Neutrophil (primary cell): ENCODE results near the gene TSHZ2.

ENCODE experiments used
- H3K27ac ChIP-seq: fragments of 200-600 bp; sonication (generic); 2 replicates; pipeline ENCODE4 v1.5.1; 2016; ENCODE audit warnings: mild to moderate bottlenecking, moderate library complexity
- H3K27me3 ChIP-seq: fragments of 200-600 bp; sonication (generic); 2 replicates; pipeline ENCODE4 v1.6.0; 2016; ENCODE audit warnings: mild to moderate bottlenecking
- H3K36me3 ChIP-seq: fragments of 200-600 bp; sonication (generic); 2 replicates; pipeline ENCODE4 v1.5.1; 2017
- H3K4me1 ChIP-seq, 2 experiments: fragments of 200-600 bp in 1 of 2; sonication (generic) in 1 of 2; 1 replicate in 1 of 2; 2 replicates in 1 of 2; pipeline versions ENCODE4 v1.5.1 to v1.6.1; 2013 to 2016; ENCODE audit warnings: low read depth in 1 of 2, low read length in 1 of 2, mild to moderate bottlenecking in 1 of 2, moderate library complexity in 1 of 2; ENCODE audit not compliant: control insufficient read depth in 1 of 2, insufficient read depth in 1 of 2
- H3K4me3 ChIP-seq, 2 experiments: fragments of 200-600 bp in 1 of 2; sonication (generic) in 1 of 2; 1 replicate in 1 of 2; 2 replicates in 1 of 2; pipeline ENCODE4 v1.5.1; 2013 to 2016; ENCODE audit warnings: low read depth in 1 of 2, low read length in 1 of 2, mild to moderate bottlenecking in 1 of 2, moderate library complexity in 1 of 2
- H3K9me3 ChIP-seq: fragments of 200-600 bp; sonication (generic); 2 replicates; pipeline ENCODE4 v1.5.1; 2016
- TF ChIP-seq, protein P1 (sequence below): fragments of 200-600 bp; sonication (generic); IDR thresholded peaks from 2 replicates; pipeline ENCODE4 v1.5.1; 2016; ENCODE audit warnings: antibody characterized with exemption

Gene TSHZ2

DNA sequence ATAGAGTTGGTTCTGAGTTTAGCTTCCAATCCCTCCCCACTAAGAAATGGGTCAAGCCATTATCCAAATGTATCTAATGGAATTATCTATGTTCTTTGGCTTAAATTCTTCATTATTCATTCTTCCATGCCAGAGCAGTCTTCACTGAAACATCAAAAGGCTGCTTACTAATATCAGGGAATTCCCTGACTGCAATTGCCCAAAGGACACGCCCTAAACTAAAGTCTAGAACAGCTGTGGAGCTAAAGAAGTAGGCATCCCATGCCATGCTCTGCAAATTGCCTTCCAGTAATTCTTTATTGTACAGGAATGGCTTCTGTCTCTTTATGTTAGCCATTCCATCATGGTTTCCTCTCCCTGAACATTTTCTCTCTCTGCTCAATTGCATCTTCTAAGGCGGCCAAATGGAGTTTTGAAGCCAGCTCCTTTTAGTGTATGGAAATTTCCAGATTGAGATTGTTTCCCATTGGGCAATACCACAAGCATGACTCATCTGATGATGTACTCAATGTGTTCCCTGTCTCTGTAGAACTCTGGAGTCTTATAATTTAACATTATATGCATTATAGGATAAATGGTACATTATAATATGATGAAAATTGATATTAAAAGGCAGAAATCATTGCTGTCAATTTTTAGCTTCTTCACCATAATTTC, 28.8 kb upstream of the TSHZ2 start:
- H3K9me3 ChIP-seq = no peaks in the 10 kb centered on the region
- no peaks in the 10 kb centered on the region for H3K36me3 ChIP-seq
- TF ChIP-seq, protein P1, sequence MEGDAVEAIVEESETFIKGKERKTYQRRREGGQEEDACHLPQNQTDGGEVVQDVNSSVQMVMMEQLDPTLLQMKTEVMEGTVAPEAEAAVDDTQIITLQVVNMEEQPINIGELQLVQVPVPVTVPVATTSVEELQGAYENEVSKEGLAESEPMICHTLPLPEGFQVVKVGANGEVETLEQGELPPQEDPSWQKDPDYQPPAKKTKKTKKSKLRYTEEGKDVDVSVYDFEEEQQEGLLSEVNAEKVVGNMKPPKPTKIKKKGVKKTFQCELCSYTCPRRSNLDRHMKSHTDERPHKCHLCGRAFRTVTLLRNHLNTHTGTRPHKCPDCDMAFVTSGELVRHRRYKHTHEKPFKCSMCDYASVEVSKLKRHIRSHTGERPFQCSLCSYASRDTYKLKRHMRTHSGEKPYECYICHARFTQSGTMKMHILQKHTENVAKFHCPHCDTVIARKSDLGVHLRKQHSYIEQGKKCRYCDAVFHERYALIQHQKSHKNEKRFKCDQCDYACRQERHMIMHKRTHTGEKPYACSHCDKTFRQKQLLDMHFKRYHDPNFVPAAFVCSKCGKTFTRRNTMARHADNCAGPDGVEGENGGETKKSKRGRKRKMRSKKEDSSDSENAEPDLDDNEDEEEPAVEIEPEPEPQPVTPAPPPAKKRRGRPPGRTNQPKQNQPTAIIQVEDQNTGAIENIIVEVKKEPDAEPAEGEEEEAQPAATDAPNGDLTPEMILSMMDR = no peak
- H3K4me1 ChIP-seq = no peaks in the 10 kb centered on the region
- H3K27me3 ChIP-seq = no peaks in the 10 kb centered on the region
- no peak overlapping the region for H3K27ac ChIP-seq
- no peak overlapping the region for H3K4me3 ChIP-seq

DNA sequence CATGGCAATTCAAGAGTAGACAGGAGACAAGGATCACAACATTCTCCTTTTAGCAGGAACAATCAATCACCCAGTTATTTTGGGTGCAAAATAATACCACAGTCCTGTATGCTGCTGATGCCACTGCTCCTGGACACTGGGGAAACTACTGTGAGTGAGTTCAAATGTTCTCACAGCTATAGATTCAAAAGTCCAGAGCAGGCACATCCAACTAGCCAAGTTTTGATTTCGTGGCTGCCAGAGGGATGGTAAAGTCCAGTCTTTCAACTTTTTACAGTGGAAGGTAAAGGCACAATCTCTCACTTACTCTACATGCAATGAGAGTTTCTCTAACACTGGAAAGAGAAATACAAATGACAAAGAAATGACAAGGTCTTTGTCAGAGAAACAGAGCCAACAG, 26.9 kb upstream of the TSHZ2 start:
- TF ChIP-seq, protein P1 = no peak
- no peak overlapping the region for H3K27ac ChIP-seq
- H3K4me1 ChIP-seq = no peaks in the 10 kb centered on the region
- no peak overlapping the region for H3K4me3 ChIP-seq
- H3K27me3 ChIP-seq = no peaks in the 10 kb centered on the region
- no peaks in the 10 kb centered on the region for H3K36me3 ChIP-seq
- no peaks in the 10 kb centered on the region for H3K9me3 ChIP-seq

DNA sequence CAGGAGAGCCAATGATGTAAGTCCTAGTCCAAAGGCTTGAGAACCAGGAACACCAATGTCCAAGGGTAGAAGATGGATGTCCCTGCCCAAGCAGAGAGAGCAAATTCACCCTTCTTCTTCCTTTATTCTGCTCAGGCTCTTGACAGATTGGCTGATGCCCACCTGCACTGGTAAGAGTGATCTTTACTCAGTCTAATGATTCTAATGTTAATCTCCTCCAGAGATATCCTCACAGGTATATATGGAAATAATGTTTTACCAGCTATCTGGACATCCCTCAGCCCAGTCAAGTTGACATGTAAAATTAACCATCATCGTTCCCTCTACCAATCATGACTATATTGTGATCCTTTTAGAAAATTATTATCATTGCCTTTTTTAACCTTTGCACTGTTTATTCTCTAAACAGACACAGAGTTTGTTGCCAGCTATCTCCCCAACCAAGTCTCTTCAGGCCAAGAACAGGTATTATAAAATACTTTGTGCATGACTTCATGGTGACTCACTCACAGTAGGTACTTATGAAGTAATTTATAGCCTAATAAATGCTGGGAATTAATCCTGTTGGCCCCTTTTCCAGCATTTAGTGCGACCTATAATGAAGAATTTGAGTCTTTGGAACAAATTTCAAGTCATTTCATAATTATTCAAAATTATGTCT, 26.2 kb upstream of the TSHZ2 start:
- Histone ChIP-seq H3K27me3 (no peaks in the 10 kb centered on the region), H3K36me3 (no peaks in the 10 kb centered on the region), H3K4me3 (no peak overlapping the region), H3K9me3 (no peaks in the 10 kb centered on the region), H3K27ac (no peak overlapping the region), H3K4me1 (no peaks in the 10 kb centered on the region)
- TF ChIP-seq, protein P1 = no peak

DNA sequence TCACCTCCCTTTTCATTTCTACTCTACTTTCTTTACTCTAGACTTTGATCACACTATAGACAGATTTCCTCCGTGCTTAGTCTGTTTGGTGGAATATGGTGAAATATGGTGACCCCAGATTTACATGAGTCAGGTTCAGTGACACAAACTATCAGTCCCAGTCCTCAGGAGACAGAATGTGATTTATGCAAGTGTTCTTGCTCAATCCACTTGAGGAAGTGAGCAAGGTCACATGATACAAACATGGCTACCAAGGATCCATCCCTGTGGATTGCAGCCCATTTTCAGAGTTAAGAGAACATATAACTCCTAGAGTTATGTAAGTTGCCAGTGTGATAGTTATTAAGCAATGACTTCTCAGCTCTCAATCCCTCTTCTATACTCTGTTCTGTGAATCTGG, 23.7 kb upstream of the TSHZ2 start:
- H3K4me1 ChIP-seq = no peaks in the 10 kb centered on the region
- H3K27ac ChIP-seq = no peak overlapping the region
- no peaks in the 10 kb centered on the region for H3K27me3 ChIP-seq
- TF ChIP-seq, protein P1 = no peak
- no peak overlapping the region for H3K4me3 ChIP-seq
- no peaks in the 10 kb centered on the region for H3K9me3 ChIP-seq
- no peaks in the 10 kb centered on the region for H3K36me3 ChIP-seq

DNA sequence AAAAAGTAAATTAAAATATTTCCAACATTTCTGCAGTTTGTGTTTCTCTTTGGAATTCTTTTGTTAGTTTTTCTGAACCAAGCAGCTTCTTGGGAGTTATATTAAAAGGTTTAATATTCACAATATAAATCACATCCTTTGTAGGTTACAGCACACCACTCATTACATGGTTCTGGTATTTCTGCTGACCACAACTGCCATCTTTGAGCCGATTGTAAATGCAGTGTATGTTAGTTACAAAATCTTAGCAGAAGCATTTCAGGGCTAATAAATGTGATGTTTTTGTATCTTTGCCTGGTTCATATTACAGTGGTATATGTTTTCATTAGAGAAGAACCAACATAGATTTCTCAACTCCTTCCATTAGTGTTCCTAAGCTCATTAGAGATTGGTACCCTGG, 19.1 kb upstream of the TSHZ2 start:
- Histone ChIP-seq H3K27ac (no peak overlapping the region), H3K4me1 (no peaks in the 10 kb centered on the region)
- TF ChIP-seq, protein P1 = no peak

More for the DNA sequence above, 19.1 kb upstream of the TSHZ2 start:
- H3K9me3 ChIP-seq = no peaks in the 10 kb centered on the region
- no peaks in the 10 kb centered on the region for H3K36me3 ChIP-seq
- H3K27me3 ChIP-seq = no peaks in the 10 kb centered on the region
- H3K4me3 ChIP-seq = no peak overlapping the region
